ENCODE results near the gene UCK1.

DNA sequence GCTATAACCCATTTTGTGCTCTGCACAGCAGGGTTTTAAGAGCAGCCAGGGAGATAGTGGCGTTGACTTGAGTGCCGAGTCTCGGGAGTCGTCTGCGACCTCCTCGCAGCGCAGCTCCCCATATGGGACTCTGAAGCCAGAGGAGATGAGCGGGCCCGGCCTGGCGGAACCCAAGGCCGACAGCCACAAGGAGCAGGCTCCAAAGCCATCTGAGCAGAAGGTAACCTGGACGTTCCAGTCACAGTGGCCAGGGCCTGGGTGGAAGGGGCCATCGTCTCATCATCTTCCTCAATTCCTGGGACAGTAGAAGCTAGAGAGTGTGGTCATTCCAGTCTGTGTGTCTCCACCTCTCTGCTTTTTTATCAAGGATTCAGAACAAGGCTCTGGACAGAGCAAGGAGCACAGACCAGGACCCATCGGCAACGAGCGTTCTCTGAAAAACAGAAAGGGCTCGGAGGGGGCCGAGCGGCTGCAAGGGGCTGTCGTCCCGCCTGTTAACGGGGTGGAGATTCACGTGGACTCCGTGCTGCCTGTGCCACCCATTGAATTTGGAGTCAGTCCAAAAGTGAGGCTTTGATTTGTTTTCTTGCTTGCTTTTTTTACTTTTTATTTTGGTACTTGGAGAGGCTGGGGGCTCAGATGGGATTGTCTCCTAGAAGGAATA lies 48.6 kb downstream of the UCK1 start:
- TF ChIP-seq, protein P1, sequence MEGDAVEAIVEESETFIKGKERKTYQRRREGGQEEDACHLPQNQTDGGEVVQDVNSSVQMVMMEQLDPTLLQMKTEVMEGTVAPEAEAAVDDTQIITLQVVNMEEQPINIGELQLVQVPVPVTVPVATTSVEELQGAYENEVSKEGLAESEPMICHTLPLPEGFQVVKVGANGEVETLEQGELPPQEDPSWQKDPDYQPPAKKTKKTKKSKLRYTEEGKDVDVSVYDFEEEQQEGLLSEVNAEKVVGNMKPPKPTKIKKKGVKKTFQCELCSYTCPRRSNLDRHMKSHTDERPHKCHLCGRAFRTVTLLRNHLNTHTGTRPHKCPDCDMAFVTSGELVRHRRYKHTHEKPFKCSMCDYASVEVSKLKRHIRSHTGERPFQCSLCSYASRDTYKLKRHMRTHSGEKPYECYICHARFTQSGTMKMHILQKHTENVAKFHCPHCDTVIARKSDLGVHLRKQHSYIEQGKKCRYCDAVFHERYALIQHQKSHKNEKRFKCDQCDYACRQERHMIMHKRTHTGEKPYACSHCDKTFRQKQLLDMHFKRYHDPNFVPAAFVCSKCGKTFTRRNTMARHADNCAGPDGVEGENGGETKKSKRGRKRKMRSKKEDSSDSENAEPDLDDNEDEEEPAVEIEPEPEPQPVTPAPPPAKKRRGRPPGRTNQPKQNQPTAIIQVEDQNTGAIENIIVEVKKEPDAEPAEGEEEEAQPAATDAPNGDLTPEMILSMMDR (IDR thresholded peaks at IDR 0.05): no peak
- TF ChIP-seq POLR2A (IDR thresholded peaks at IDR 0.05): no peak

All from stomach (tissue), 4 donors.